ENCODE data around the gene MFSD2A.

- peak; percentile 40 to 58 (median 53) for TF ChIP-seq CTCF (IDR thresholded peaks at IDR 0.05)
- no peak for TF ChIP-seq EP300 (IDR thresholded peaks at IDR 0.05)
Measured at GRCh38 chr1:39919545-39919944, 35.4 kb upstream of the MFSD2A start.

Data from esophagus muscularis mucosa (tissue), 3 donors.